HCT116 (cell line): Measurements from ENCODE around the gene LAMB4.

ENCODE experiments used
- EZH2 ChIP-seq: fragments of 200-600 bp; sonication (generic); IDR thresholded peaks from 2 replicates; pipeline ENCODE4 v1.6.1; 2017; ENCODE audit warnings: antibody characterized with exemption, mixed run types
- EZH2phosphoT487 ChIP-seq: fragments of 200-600 bp; IDR thresholded peaks from 2 replicates; pipeline ENCODE4 v1.6.1; 2018; ENCODE audit warnings: antibody characterized with exemption, borderline replicate concordance
- MAX ChIP-seq: IDR thresholded peaks from 2 replicates; pipeline ENCODE4 v1.6.1; 2012
- POLR2A ChIP-seq: IDR thresholded peaks from 2 replicates; pipeline ENCODE4 v1.7.0; 2011; ENCODE audit warnings: borderline replicate concordance; ENCODE audit not compliant: insufficient read depth, insufficient read length; ENCODE audit errors: extremely low read depth
- POLR2AphosphoS5 ChIP-seq: IDR thresholded peaks from 2 replicates; pipeline ENCODE4 v1.6.1; 2011; ENCODE audit warnings: mild to moderate bottlenecking, low read depth, low read length, moderate library complexity
- REST ChIP-seq: IDR thresholded peaks from 2 replicates; pipeline ENCODE4 v1.6.1; 2012; ENCODE audit warnings: low read depth
- SP1 ChIP-seq: IDR thresholded peaks from 2 replicates; pipeline ENCODE4 v1.6.1; 2012; ENCODE audit warnings: low read depth
- SRF ChIP-seq: IDR thresholded peaks from 2 replicates; pipeline ENCODE4 v1.6.1; 2012; ENCODE audit warnings: low read depth
- ZNF274 ChIP-seq: fragments of 200-500 bp; sonication (Bioruptor generic); IDR thresholded peaks from 2 replicates; pipeline ENCODE4 v1.6.1; 2014; ENCODE audit warnings: mild to moderate bottlenecking, low read depth, low read length, inconsistent platforms
- TF ChIP-seq, protein P1 (sequence below), 3 experiments: fragments of 200-600 bp in 1 of 3; sonication (generic) in 1 of 3; IDR thresholded peaks in 2 of 3; conservative IDR thresholded peaks in 1 of 3; 2 replicates each; pipeline ENCODE4 v1.5.1; 2012 to 2017; ENCODE audit warnings: low read depth in 2 of 3, low read length in 2 of 3, antibody characterized with exemption in 1 of 3, borderline replicate concordance in 1 of 3, control low read depth in 1 of 3, mild to moderate bottlenecking in 1 of 3, mixed read lengths in 1 of 3, mixed run types in 1 of 3, moderate library complexity in 1 of 3; ENCODE audit not compliant: insufficient read depth in 1 of 3
- TF ChIP-seq, protein P2 (sequence below): IDR thresholded peaks from 2 replicates; pipeline ENCODE4 v1.6.1; 2011; ENCODE audit warnings: mild to moderate bottlenecking, low read length, moderate library complexity; ENCODE audit not compliant: insufficient replicate concordance; ENCODE audit errors: extremely low read depth

- no peak for TF ChIP-seq POLR2A
- no peak for TF ChIP-seq SRF
- TF ChIP-seq SP1 = no peak
- TF ChIP-seq POLR2AphosphoS5 = no peak
- TF ChIP-seq, protein P1, sequence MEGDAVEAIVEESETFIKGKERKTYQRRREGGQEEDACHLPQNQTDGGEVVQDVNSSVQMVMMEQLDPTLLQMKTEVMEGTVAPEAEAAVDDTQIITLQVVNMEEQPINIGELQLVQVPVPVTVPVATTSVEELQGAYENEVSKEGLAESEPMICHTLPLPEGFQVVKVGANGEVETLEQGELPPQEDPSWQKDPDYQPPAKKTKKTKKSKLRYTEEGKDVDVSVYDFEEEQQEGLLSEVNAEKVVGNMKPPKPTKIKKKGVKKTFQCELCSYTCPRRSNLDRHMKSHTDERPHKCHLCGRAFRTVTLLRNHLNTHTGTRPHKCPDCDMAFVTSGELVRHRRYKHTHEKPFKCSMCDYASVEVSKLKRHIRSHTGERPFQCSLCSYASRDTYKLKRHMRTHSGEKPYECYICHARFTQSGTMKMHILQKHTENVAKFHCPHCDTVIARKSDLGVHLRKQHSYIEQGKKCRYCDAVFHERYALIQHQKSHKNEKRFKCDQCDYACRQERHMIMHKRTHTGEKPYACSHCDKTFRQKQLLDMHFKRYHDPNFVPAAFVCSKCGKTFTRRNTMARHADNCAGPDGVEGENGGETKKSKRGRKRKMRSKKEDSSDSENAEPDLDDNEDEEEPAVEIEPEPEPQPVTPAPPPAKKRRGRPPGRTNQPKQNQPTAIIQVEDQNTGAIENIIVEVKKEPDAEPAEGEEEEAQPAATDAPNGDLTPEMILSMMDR (IDR thresholded peaks at IDR 0.05 in 2 of 3, conservative IDR thresholded peaks at IDR 0.05 in 1 of 3; ENCODE audit: borderline replicate concordance in 1 of 3, insufficient read depth in 1 of 3, low read depth in 2 of 3, low read length in 2 of 3) = no peak
- TF ChIP-seq, protein P2, sequence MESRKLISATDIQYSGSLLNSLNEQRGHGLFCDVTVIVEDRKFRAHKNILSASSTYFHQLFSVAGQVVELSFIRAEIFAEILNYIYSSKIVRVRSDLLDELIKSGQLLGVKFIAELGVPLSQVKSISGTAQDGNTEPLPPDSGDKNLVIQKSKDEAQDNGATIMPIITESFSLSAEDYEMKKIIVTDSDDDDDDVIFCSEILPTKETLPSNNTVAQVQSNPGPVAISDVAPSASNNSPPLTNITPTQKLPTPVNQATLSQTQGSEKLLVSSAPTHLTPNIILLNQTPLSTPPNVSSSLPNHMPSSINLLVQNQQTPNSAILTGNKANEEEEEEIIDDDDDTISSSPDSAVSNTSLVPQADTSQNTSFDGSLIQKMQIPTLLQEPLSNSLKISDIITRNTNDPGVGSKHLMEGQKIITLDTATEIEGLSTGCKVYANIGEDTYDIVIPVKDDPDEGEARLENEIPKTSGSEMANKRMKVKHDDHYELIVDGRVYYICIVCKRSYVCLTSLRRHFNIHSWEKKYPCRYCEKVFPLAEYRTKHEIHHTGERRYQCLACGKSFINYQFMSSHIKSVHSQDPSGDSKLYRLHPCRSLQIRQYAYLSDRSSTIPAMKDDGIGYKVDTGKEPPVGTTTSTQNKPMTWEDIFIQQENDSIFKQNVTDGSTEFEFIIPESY = no peak
- no peak for TF ChIP-seq EZH2
- TF ChIP-seq REST = no peak
- no peak for TF ChIP-seq ZNF274
- TF ChIP-seq EZH2phosphoT487 = no peak
- TF ChIP-seq MAX = no peak
Observed at GRCh38 chr7:108072739-108073138, 57.4 kb downstream of the LAMB4 start.
